Epidermal melanocyte (primary cell): ENCODE data around the gene PNPLA4.
A peak's percentile ranks its signal among the peaks of the same experiment; 100 is the strongest.

Experiments
- DNase-seq: peaks from one replicate; pipeline ENCODE4 v3.0.0; 2011; ENCODE audit warnings: low spot score; ENCODE audit not compliant: insufficient read length

The PNPLA4 gene

GRCh38 chrX:7927259-7928167 lies at the start of gene PNPLA4:
Gene PNPLA4, minus strand, starts transcription at chrX:7927413. Its CDS starts 1,294 bp downstream, at chrX:7926119.
- DNase-seq = peak; percentile 18

- DNase-seq = no peak
These were observed 45.4 kb upstream of the PNPLA4 start for GRCh38 chrX:7972586-7972985.

GRCh38 chrX:7970428-7970827 lies 43.2 kb upstream of the PNPLA4 start:
- DNase-seq = no peak

GRCh38 chrX:7965436-7965835 lies 38.2 kb upstream of the PNPLA4 start:
- DNase-seq = no peak

- DNase-seq = no peak
These were observed 33.0 kb upstream of the PNPLA4 start for GRCh38 chrX:7960246-7960645.

- DNase-seq = no peak
These were observed 26.2 kb upstream of the PNPLA4 start for GRCh38 chrX:7953446-7953845.

- DNase-seq = no peak
These were observed 23.7 kb upstream of the PNPLA4 start for GRCh38 chrX:7950865-7951264.

- no peak for DNase-seq
These were observed 21.3 kb upstream of the PNPLA4 start for GRCh38 chrX:7948483-7948882.

GRCh38 chrX:7946960-7947359 lies 19.7 kb upstream of the PNPLA4 start:
- DNase-seq = no peak

GRCh38 chrX:7943600-7944245 lies 16.5 kb upstream of the PNPLA4 start:
- DNase-seq = no peak

GRCh38 chrX:7941390-7942042 lies 14.3 kb upstream of the PNPLA4 start:
- no peak for DNase-seq

GRCh38 chrX:7934026-7934425 lies 6.8 kb upstream of the PNPLA4 start:
- DNase-seq = no peak

- no peak for DNase-seq
These were observed 327 bp downstream of the PNPLA4 start for GRCh38 chrX:7926914-7927258.

GRCh38 chrX:7926501-7926900 lies 712 bp downstream of the PNPLA4 start:
- no peak for DNase-seq

- peak; percentile 17 for DNase-seq
These were observed 1.2 kb downstream of the PNPLA4 start for GRCh38 chrX:7925867-7926472.

- DNase-seq = no peak
These were observed 5.5 kb downstream of the PNPLA4 start for GRCh38 chrX:7921750-7922149.

GRCh38 chrX:7908821-7909220 lies 18.4 kb downstream of the PNPLA4 start:
- no peak for DNase-seq

- DNase-seq = no peak
These were observed 22.7 kb downstream of the PNPLA4 start for GRCh38 chrX:7904562-7904961.

GRCh38 chrX:7891928-7892327 lies 35.3 kb downstream of the PNPLA4 start:
- no peak for DNase-seq

- no peak for DNase-seq
These were observed 37.5 kb downstream of the PNPLA4 start for GRCh38 chrX:7889680-7890079.

- DNase-seq = no peak
These were observed 38.1 kb downstream of the PNPLA4 start for GRCh38 chrX:7889135-7889534.

- no peak for DNase-seq
These were observed 50.3 kb downstream of the PNPLA4 start for GRCh38 chrX:7876957-7877356.
